ENCODE data around the gene ESPN.
"Not testable (repeated sequence)": the region's sequence is repeated elsewhere in the genome, so short reads cannot be mapped to it uniquely, and the experiment has no call there.

The ESPN gene

DNA sequence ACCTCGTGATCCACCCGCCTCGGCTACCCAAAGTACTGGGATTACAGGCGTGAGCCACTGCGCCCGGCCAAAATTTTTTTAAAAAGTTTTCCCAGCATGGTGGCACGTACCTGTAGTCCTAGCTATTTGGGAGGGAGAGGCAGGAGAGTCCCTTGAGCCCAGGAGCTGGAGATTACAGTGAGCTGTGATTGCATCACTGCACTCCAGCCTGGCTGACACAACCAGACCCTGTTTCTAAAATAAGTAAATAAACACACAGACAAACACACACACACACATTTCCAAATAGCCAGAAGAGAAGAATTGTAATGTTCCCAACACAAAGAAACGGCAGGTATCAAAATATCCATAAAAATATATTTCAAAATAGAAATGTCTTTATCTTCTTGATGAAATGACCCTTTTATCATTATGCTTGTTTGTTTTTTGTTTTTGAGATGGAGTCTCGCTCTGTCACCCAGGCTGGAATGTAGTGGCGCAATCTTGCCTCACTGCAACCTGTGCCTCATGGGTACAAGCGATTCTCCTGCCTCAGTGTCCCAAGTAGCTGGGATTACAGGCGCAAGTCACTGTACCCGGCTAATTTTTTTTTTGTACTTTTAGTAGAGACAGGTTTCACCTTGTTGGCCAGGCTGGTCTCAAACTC is 14.2 kb upstream of the ESPN start:
- DNase-seq, result no peak

DNA sequence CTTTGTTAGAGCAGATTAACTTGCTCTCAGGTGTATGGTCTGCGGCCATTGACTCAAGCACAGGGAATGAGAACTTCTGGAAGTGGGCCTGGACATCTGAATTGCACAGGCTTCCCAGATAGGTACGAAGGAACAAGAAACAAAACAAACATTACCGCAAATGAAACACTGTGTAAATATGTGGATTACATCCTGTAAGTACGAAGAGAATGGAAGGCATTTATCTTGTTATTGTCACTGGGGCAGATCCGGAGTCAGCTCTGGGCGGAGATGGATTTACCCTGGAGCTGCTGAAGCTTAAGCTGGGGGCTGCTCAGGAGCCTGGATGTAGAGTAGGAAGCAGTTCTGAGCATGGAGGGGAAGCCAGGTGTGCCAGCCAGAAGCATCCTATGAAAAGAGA is 11.7 kb upstream of the ESPN start:
- no peak for DNase-seq

DNA sequence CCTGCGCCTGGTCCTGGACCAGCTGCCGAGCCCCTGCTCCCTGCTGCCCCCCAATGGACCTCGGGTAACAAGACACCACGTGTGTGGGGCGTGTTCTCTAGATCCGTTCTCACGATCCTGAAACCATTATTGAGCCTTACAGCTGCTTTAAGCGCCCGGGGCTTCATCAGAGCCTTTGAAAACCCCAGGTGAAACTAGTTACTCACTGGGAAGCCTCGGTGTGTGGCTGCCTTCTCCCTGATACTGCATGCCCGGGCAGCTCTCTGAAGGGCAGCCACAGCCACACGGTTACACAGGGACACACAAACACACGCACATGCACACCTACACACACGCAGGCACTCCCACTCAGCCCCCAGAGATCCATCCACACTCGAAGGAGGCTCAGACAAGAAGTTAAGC is 10.1 kb upstream of the ESPN start:
- DNase-seq, result no peak

DNA sequence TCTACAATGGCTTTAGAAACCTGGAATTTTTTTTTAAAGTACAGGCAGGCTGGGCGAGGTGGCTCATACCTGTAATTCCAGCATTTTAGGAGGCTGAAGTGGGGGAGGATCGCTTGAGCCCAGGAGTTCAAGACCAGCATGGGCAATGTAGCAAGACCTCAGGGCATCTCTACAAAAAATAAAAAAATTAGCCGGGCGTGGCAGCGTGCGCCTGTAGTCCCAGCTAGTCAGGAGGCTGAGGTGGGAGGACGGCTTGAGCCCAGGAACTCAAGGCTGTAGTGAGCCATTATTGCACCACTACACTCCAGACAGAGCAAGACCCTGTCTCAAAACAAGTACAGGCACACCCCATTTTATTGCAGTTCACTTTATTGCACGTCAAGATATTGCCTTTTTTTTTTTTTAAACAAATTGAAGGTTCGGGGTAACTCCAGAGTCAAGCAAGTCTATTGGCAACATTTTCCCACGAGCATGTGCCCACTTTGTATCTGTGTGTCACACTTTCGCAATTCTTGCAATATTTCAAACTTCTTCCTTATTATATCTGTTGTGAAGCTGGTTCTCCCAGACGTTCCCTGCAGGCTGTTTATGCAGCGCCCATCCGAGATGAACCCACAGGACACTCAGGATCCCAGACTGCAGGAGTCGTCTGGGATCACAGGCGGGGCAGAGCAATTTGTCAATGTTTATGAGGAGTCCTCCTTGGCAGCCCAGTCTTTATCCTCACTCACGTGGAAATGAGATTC is 9.5 kb upstream of the ESPN start:
- no peak for DNase-seq

DNA sequence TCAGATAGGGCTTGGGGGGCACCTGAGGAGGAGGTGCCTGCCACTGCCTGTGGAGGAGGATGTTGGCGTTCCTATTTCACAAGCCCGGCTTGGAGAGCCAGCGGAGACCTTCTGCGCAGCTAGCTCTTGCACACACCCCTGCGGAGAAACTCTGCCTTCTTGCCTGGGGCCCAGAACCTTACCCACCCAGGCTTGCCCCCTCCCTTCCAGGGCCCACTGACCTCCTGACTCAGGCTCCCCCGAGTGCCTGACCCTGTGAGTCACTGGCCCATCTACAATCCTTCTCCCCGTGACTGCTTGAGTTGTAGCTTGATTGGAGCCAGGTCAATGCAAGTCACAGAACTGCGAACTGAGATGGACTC is 8.3 kb upstream of the ESPN start:
- DNase-seq, result no peak

DNA sequence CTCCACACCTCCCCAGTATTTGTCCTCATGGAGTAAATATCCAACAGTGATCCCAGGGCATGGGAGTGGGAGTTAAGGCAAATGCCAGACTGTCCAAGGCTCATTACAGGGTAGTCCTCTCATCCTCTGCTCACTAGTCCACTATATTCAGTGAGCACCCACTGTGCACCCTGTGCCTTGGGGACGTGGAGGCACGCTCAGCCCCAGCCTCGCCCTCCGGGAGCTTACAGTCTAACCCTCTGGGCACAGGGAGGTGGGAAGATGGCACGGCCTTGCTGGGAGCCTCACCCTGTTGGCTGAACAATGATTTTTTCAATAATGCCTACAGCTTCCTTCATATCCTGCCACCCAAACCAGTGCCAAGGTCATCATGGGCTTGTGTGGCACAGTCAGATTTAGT is 7.7 kb upstream of the ESPN start:
- no peak for DNase-seq

DNA sequence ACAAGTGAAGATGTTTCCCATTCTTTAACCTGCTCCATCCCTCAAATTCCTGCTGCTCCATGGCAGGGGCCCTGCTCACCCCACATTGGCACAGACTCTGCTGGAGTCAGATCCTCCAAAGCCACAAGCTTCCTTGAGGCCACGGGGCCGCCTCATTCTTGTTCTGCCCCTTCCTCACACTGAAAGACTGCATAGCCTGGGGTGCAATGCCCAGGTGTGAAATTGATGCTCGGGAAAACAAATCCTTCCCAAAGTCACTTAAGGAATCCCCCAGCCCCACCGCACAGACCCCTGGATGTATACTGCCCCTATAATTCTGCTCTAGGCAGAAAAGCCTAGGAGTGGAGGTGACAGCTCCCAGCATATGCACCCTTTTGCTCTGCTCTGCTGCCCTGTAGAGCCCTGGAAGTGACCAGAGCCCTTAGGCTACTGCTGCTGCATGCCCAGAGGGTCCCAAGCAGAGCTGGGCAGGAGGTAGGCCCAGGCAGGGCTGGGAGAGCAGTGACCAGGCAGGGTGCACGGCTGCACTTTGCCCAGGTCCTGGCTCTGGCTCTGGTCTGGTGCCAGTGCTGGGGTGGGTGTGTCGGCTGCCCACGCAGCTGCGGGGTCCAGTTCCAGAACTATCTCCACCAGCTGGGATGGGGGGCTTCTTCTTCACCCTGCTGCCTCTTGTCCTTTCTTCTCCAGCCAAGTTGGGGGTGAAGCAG is 6.5 kb upstream of the ESPN start:
- no peak for DNase-seq

DNA sequence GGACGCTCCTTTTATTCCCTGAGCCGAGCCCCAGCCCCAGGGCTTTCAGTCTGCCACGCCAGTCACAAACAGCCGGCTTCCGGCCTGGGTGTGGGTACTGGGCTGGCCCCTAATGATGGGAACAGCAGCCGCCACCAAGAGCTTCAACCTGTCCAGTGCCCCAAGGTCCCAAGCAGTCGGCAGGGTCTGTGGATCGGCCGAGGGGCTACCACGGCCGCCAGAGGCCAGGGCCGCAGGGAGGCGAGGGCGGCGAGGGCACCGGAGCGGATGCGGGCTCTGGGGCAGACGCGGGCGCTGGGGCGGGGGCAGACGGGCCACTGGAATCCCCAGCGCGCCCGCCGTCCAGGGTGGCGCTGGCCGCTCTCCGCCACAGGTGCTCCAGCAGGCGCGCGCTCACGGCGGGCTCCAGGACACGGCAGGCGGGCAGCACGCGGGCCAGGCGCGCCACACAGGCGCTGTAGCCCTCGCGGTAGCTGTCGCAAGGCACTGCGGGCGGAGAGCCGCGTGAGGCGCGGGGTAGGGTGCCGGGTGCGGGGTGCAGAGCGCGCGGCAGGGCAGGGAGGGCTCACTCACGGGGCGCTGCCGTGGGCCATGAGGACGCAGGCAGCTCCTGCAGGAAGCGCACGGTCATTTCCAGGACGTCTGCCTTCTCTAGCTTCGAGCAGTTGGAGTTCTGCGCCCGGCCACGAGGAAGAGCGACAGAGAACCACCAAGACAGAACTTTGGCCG is 5.7 kb upstream of the ESPN start:
- DNase-seq, result no peak

DNA sequence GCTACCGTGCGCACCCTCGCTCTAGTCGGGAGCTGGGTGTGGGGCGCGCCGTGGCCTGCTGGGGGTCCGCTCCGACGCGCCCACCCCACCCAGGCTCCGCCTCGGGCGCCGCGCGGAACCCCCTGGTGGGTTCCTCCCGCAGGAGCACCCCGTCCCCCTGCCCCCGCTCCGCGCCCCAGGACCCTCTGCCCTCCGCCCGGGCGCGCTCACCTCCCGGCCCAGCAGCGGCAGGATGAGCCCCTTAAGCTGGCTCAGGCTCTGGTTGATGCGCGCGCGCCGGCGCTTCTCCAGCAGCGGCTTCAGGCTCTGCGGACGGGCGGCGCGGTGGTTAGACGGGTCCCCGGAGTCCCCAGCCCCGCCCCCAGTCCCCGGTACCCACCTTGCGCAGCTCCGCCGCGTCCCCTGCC is 5.2 kb upstream of the ESPN start:
- DNase-seq, result no peak

DNA sequence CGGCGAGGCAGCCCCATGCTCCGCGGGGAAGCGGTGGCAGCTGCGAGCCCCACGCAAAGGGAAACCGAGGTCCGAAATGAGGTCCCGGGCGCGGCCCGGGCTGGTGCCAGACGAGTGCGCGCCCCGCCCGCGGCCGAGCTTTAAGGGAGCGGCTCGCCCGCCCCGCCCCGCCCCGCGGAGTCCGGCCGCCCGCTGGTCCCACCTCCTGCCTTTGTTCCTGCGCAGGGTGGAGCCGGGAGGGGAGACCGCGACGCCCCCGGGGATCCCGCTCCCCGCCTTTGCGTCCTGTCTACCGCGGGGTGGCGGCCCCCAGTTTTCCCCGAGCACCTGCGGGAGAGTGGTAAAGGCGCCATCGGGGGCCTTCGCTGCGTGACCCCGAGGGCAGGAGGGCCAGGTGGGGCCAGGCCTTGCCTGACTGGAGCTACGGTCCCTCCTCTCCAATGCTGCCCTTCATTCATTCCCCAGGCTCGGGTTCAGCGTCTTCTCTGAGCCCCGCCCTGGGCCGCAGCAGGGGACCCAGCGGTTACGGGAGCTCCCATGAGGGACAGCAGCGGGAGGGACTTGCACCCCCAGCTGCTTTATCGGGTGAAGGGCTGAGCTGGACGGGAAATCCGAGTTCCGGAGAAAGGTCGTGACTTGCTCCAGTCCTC is 4.6 kb upstream of the ESPN start, which contains the start of gene HES2:
HES2 (minus strand) TSS at position 116 of the 650 bp plus-strand sequence; CDS start at position 17, 99 bp downstream.
- peak; percentile 35 for DNase-seq

DNA sequence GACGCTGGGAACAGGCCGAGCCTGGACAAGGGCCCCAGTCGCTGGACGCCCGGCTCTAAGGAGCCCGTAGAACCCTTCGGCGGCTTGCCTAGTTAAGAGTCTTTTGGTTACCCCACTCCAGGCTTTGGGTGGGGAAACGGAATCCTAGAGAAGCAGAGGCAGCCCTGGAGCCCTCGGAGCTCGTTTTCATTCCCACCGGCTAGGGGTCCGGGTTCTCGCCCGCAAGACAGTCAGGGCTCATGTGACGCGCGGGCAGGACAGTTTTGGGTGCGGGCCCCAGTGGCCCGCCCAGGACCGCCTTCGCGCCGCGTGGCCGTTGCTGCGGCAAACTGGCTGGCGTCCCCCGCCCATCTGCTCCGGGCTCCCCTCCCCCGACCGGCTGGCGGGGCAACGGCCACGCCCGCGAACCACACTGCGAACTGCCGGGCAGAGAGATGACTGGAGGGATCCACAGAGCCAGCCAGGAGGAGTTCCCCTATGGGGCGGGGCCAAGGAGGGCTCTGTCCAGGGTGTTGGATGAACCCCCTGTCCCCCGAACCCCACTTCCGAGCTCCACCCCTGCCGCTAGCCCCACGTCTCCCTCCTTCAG is 4.0 kb upstream of the ESPN start:
- no peak for DNase-seq

DNA sequence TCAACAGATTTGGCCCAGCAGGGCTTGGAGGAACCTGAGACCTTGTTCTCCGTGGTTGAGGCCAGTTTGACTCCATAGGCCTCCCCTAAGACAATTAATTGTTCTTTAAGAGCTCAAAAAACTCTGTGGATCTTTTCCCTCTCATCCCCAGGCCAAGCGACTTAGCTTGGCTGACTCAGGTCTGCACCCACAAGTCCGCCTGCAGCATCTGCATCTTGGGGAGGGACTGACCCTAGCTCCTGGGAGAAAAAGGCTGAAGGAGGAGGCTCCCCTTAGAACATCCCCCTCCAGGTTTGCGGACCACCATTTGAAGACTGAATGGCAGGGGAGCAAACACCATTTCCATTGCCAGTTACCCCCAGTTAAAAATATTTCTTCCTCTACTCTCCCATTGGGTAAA is 3.3 kb upstream of the ESPN start:
- DNase-seq, result no peak

DNA sequence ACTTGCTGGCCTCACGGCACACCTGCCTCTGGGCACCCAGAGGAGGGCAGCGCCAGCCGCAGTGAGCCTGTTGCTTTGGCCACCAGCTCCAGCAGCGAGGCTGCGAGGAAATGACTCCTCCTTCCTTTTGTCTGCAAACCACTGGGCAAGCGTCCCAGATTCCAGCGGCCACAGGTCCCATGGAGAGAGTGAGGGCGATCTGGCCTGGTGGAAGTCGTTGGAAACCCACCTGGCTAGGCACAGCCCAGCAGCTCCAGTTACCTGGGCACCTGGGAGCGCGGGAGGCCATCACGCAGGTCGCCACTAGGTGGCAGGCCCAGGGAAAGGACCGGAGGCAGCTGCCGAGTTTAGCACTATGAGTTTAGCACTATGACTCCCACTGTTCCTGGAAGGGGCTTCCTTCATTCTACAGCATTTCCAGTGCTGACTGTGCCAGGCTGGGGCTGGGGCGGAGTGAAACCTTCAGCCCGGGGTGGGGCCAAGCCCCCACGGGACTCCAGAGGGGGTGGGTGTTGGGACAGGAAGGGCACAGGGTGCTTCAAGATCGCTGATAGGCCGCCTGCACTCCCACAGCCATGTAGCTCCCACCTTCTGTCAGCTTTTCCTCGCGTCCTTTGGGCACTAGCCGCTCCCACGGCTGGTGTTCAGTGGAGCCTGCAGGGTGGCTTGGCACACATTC is 1.1 kb upstream of the ESPN start:
- DNase-seq, result peak; percentile 81

DNA sequence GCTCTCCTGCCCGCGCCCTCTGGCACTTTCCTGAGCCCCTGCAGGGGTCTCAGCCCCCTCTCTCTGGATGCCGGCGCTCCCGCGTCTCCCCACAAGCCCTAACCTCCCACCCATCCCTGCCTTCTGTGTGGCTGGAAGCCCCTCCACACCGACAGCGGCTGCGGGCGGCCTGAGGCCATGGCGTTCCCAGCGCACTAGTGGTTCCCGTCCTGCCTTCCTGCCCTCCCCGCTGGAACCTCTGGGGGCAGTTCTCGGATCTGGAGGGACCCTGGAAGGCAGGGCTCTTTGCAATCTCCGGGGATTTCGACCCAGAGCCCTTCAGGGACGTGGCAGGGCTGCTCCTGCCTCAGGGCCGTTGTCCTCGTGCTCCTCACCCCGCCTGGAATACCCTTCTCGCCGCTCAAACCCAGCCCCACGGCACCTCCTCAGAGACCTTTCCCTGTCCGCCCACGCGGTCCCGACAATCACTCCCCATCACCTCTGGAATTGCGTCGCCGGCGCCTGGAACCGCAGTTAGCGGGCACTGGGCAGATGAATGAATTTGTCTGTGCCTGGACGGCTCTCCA is 493 bp upstream of the ESPN start:
- DNase-seq, result no peak

DNA sequence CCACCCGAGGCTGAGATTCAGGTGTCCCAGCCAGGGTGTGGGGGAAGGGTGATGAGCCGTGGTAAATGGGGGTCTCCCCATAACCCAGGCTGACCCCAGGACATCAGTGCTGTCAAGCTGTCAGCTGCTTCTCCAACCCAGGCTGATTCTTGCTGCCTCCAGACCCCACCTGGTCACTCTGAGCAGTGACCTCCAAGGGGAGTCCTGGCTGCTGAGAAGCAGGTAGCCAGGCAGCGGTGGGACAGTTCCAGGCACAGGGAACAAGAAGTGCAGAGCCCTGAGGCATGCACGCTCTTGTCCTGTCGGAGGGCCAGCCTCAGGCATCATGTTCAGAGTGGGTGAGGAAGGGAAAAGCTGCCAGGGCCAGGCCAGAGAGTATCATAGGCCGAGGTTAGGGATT is 1.1 kb downstream of the ESPN start:
- no peak for DNase-seq

DNA sequence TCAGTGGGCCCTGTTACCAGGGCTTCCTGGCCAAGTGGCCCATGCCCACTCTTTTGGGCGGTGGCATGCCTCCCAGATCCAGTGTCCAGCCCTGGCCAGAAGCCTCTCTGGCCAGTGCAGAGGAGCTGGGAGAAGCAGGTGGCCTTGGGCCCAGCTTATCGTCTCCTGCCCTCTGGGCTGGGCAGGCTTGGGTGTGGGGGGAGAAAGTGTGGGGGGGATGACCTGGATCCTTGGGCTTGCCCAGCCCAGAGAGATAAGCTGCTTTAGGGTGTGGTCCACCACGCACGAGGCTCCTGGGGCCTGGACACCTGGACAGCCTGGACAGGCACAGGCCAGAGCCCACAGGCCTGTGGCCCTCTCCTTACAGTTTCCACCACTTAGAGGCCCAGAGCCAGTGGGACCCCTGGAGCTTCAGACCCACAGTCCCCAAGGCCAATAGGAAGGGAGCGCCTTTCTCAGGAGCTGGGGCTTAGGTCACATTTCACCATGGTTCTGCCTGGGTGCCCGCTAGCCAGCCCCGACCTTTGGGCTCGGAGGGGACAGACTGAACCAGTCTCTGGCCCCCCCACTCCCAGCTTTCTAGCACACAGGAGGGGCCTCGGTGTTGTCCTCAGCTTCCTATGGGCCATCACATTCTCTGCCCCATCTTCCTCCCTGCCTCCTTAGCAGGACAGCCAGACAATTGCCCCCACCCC is 1.8 kb downstream of the ESPN start:
- DNase-seq, result no peak

DNA sequence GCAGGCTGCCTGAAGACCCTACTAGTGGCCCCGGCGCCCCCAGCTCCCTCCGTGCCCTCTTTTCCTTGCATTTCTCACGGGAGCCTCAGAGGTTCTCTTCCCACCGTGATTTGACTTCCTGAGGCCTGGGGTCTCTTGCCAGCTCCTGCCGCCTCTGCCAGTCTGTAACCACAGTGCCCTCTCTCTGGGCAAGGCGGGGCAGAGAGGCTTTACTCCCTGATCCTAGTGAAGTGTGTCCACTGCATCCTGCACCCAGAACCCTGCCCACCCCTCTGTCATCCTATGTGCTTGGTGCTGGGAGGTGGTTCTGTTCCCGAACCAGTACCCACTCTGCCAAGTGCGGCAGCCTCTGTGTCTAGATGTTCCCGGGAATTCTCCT is 2.4 kb downstream of the ESPN start:
- no peak for DNase-seq

DNA sequence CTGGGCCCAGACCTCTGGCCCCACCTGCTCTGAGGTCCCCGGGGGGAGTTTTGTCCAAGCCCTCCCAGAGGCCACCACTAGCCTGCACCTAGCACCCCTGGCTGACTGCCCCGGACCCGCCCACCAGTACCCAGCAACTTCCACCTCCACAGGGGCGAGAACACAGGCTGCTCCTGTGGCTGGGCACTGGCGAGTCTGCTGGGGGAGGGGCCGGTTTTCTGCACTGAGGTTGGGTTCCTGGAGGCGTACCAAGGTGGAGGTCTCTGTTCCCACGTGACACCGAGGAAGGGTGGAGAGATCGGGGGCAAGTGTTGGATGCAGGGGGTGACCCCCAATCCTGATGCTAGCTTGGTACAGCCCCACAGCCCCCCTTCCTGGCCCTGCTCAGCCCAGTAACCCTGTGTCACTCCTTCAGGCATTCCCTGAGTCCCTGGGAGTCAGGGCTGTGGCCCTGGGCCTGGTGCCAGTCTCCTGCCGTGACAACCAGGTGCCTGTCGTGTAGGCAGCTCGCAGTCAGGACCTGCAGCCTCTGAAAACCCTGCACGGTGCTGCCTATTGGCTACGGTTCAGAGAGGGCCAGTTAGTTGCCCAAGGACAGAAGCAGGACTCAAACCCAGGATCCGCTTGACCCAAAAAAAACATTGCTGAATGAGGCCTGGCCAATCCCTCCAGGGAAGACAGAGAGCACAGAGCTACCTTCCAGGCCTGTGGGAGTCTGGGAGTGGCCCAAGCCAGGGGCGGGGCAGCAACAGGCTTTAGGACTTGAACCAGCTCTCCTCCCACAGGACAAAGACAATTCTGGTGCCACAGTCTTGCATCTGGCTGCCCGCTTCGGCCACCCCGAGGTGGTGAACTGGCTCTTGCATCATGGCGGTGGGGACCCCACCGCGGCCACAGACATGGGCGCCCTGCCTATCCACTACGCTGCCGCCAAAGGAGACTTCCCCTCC is 3.1 kb downstream of the ESPN start:
- no peak for DNase-seq

DNA sequence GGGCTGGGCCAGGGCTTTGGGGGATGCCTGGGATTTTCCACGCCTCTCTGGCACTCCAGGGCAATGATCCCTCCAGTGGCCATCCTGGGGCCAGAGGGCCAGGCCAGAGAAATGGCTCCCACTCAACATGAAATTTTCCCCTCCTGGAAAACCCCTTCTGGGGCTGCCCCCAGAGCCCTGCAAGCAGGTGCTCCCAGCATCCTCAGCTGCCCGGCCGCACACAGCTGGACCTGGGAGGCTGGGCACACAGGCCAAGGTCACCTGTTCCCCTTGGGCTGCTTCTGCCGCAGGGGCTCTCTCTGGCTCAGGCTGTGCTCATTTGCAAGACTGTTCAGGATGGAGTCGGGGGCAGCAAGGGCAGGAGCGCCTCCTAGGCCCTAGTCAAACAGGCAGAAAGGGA is 3.9 kb downstream of the ESPN start:
- not testable (repeated sequence) for DNase-seq
